Measurements from ENCODE around the gene FLRT1. TPM values are rescaled to one million over a fixed set of nuclear protein-coding genes. Genes with fewer than 3 reads are reported as not detected.

Gene FLRT1
- total and polyA plus RNA-seq, 4 donors = 0.10 to 0.60 TPM; not detected in 2

DNA sequence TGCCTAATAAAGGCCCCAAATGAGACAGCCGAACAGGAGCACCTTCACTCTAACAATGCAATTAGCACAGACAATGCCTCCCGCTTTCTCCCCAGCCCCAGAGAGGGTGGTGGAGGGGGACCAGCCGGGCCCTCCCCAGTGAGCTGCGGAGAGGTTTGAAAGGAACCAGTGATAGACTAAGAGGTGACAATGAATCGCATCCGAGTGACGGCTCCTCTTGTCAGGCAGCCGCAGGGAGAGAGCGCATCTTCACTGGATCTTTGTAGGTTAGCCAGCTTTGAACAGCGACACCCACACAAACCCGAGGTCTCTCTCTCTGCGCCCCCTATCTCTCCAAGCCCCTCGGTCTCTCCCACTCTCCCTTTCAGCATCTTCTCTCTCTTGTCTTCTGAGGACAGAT lies 28.0 kb downstream of the FLRT1 start:
- 92 to 94% methylated on average over 13 of the region's 13 CpGs for WGBS, 2 donors
- Histone ChIP-seq H3K36me3 (ENCODE audit: control insufficient read depth in 1 of 2, insufficient read depth in 2 of 2, low read length in 1 of 2) (no peaks in the 10 kb centered on the region), H3K9me3 (ENCODE audit: control insufficient read depth, low read length) (no peaks in the 10 kb centered on the region), H3K4me3 (ENCODE audit: low read length in 2 of 2) (no peak overlapping the region), H3K27me3 (ENCODE audit: control insufficient read depth in 1 of 2, insufficient read depth in 2 of 2, low read length in 1 of 2) (no peaks in the 10 kb centered on the region), H3K4me1 (ENCODE audit: control insufficient read depth in 1 of 2, insufficient read depth in 2 of 2, low read length in 2 of 2) (no peaks in the 10 kb centered on the region), H3K27ac (ENCODE audit: low read depth in 1 of 2, low read length in 2 of 2) (no peak overlapping the region)
- DNase-seq (no peak), ATAC-seq (ENCODE audit: low FRiP score) (no peak)
- intact Hi-C loops (cut with DNase I) = no loop called here

DNA sequence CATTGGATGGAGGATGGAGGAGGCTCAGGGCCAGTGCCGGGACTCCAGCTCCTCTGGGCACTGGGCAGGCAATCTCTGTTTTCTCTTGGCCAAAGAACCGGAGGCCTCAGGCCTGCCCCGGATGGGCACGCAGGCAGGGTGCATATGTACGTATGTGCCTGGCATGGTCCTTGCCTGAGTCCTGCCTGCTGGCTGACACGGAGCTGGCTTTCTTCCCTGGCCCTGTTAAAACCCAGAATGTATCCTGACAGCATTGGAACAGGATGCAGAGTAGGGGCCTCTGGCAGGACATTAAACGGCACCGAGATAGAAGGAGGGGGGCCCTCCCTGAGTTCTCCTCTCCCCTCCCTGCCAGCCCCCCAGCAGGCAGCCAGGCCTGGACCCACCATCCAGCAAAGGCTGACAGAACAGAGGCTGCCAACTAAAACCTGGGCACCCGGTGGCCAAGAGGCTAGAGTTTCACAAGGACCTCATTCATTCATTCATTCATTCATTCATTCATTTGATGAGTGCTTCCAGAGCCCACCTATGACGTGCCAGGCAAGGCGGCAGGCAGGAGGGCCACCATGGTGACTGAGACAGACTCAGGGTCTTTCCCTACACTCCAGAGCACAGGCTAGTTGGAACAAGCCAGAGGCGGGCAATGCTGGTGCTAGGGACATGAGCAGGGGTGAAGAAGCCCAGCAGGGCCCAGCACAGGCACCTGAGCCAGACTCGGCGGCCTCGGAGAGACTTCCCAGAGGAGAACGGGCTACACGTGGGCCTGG lies 28.8 kb downstream of the FLRT1 start:
- WGBS, 2 donors = 74 to 79% methylated on average over 17 of the region's 17 CpGs

DNA sequence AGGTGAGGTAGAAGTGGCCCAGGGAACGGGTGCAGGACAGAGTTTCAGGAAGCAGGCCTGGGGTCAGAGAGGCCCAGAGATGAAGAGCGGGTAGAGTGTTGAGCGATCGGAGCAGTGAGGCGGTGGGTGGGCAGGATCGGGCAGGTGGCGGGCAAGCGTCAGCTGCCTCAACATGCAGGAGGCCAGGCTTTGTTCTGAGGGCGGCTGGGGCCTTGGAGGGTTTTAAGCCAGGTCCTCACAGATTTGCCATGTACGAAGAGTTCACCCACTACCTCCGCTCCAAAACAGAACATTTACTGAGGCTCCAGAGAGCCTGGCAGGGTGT lies 29.4 kb downstream of the FLRT1 start:
- WGBS, 2 donors = 97 to 98% methylated on average over 11 of the region's 11 CpGs

More for the DNA sequence above, 28.8 kb downstream of the FLRT1 start:
- intact Hi-C loops (cut with DNase I) = no loop called here
- Histone ChIP-seq H3K36me3 (ENCODE audit: control insufficient read depth in 1 of 2, insufficient read depth in 2 of 2, low read length in 1 of 2) (no peaks in the 10 kb centered on the region), H3K27ac (ENCODE audit: low read depth in 1 of 2, low read length in 2 of 2) (no peak overlapping the region), H3K9me3 (ENCODE audit: control insufficient read depth, low read length) (no peaks in the 10 kb centered on the region), H3K4me1 (ENCODE audit: control insufficient read depth in 1 of 2, insufficient read depth in 2 of 2, low read length in 2 of 2) (no peaks in the 10 kb centered on the region), H3K27me3 (ENCODE audit: control insufficient read depth in 1 of 2, insufficient read depth in 2 of 2, low read length in 1 of 2) (no peaks in the 10 kb centered on the region), H3K4me3 (ENCODE audit: low read length in 2 of 2) (no peak overlapping the region)
- ATAC-seq (ENCODE audit: low FRiP score) = no peak
- no peak for DNase-seq

DNA sequence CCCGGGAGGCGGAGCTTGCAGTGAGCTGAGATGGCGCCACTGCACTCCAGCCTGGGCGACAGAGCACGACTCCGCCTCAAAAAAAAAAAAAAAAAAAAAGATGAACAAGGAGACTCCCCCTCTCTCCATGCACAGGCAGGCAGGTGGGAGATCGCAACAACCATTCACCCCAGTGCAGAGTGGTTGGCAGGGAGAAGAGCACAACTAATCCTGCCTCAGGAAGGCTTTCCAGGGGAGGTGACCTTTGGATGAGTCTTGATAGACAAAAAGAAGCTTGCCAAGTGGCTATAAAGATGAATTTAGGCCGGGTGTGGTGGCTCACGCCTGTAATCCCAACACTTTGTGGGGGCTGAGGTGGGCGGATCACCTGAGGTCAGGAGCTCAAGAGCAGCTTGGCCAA lies 30.0 kb downstream of the FLRT1 start:
- intact Hi-C loops (cut with DNase I) = no loop called here
- no peaks in the 10 kb centered on the region for H3K9me3 ChIP-seq (ENCODE audit: control insufficient read depth, low read length)
- WGBS, 2 donors = 97 to 99% methylated on average over 10 of the region's 10 CpGs
- ATAC-seq (ENCODE audit: low FRiP score) (no peak), DNase-seq (no peak)
- no peaks in the 10 kb centered on the region for H3K4me1 ChIP-seq (ENCODE audit: control insufficient read depth in 1 of 2, insufficient read depth in 2 of 2, low read length in 2 of 2)
- H3K4me3 ChIP-seq (ENCODE audit: low read length in 2 of 2) = no peak overlapping the region
- no peak overlapping the region for H3K27ac ChIP-seq (ENCODE audit: low read depth in 1 of 2, low read length in 2 of 2)
- no peaks in the 10 kb centered on the region for H3K36me3 ChIP-seq (ENCODE audit: control insufficient read depth in 1 of 2, insufficient read depth in 2 of 2, low read length in 1 of 2)
- H3K27me3 ChIP-seq (ENCODE audit: control insufficient read depth in 1 of 2, insufficient read depth in 2 of 2, low read length in 1 of 2) = no peaks in the 10 kb centered on the region

More for the DNA sequence above, 29.4 kb downstream of the FLRT1 start:
- H3K36me3 ChIP-seq (ENCODE audit: control insufficient read depth in 1 of 2, insufficient read depth in 2 of 2, low read length in 1 of 2) = no peaks in the 10 kb centered on the region
- H3K4me1 ChIP-seq (ENCODE audit: control insufficient read depth in 1 of 2, insufficient read depth in 2 of 2, low read length in 2 of 2) = no peaks in the 10 kb centered on the region
- H3K27me3 ChIP-seq (ENCODE audit: control insufficient read depth in 1 of 2, insufficient read depth in 2 of 2, low read length in 1 of 2) = no peaks in the 10 kb centered on the region
- intact Hi-C loops (cut with DNase I) = no loop called here
- ATAC-seq (ENCODE audit: low FRiP score) = no peak
- no peak for DNase-seq
- no peak overlapping the region for H3K27ac ChIP-seq (ENCODE audit: low read depth in 1 of 2, low read length in 2 of 2)
- H3K9me3 ChIP-seq (ENCODE audit: control insufficient read depth, low read length) = no peaks in the 10 kb centered on the region
- no peak overlapping the region for H3K4me3 ChIP-seq (ENCODE audit: low read length in 2 of 2)

DNA sequence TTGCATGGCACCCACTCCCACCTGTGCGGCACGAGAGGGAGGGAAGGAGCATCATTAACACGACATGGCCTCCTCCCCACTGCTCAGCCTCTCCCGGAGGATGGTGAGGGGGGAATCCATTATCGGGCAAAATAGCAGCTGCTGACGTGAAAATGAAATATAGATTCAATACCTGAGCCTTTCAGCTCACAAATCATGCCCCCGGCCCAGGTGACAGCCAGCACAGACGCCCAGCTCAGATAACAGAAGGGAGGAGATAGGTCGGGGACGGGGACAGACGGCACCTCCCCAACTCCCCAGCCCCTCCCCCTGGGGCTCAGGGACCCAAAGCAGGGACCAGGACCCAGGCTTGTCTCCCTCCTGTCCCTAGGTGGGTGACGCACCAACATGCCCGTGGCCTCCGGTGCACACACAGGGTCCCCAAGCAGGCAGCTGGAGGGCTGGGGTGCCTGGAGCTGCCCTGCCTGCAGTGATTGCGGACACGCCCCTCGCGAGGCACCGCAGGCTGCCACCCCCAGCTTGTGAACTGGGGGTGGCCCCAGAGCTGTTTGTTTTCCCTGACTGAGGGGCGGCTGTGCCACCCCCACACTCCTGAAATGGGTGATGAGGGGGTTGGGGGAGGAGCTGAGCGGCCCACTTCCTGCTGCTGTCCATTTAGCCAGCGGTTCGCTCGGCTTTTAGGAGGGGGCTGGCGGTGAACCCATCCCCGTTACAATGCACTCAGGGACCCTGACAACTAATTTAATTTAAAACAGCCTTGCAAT lies 31.7 kb downstream of the FLRT1 start:
- WGBS, 2 donors = 64 to 69% methylated on average over 26 of the region's 26 CpGs
- Histone ChIP-seq H3K9me3 (ENCODE audit: control insufficient read depth, low read length) (no peaks in the 10 kb centered on the region), H3K36me3 (ENCODE audit: control insufficient read depth in 1 of 2, insufficient read depth in 2 of 2, low read length in 1 of 2) (no peaks in the 10 kb centered on the region), H3K27me3 (ENCODE audit: control insufficient read depth in 1 of 2, insufficient read depth in 2 of 2, low read length in 1 of 2) (no peaks in the 10 kb centered on the region), H3K4me3 (ENCODE audit: low read length in 2 of 2) (no peak overlapping the region), H3K4me1 (ENCODE audit: control insufficient read depth in 1 of 2, insufficient read depth in 2 of 2, low read length in 2 of 2) (no peaks in the 10 kb centered on the region), H3K27ac (ENCODE audit: low read depth in 1 of 2, low read length in 2 of 2) (no peak overlapping the region)
- DNase-seq (no peak), ATAC-seq (ENCODE audit: low FRiP score) (no peak)
- intact Hi-C loops (cut with DNase I) = no loop called here

DNA sequence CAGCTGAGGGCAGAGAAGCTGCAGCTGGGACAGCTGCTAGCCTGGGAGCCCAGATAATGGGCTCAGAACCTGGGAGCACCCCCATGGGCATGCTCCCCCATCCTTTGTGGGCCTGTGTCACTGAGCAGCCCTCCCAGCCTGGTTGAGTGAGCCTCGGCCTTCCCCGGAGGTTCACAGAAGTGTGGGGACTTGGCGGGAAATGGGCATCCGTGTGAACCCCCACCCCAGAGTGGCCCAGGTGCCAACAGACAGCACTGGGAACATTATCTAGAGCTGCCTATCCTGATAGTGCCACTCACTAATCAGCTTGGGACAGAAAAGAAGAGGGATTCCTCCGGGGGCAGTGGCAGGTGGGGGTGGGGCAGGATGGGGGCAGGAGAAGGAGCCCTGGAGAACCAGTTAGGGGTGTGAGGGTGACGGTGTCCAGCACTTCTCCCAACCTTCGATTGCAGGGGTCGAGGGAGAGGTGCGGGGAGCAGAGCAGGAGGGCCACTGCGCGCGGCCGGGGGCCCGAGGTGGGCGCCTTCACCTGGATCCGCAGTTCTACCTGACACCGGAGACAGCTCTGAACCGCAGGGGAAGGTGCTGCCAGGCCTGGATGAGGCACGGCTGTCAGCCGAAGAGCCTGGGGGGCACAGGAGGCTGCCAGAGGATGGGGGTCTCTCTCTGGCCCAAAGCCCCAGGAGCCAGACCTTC lies 33.1 kb downstream of the FLRT1 start:
- Histone ChIP-seq H3K27ac (ENCODE audit: low read depth in 1 of 2, low read length in 2 of 2) (no peak overlapping the region), H3K4me3 (ENCODE audit: low read length in 2 of 2) (no peak overlapping the region), H3K36me3 (ENCODE audit: control insufficient read depth in 1 of 2, insufficient read depth in 2 of 2, low read length in 1 of 2) (no peaks in the 10 kb centered on the region), H3K9me3 (ENCODE audit: control insufficient read depth, low read length) (no peaks in the 10 kb centered on the region), H3K27me3 (ENCODE audit: control insufficient read depth in 1 of 2, insufficient read depth in 2 of 2, low read length in 1 of 2) (no peaks in the 10 kb centered on the region), H3K4me1 (ENCODE audit: control insufficient read depth in 1 of 2, insufficient read depth in 2 of 2, low read length in 2 of 2) (no peaks in the 10 kb centered on the region)
- ATAC-seq (ENCODE audit: low FRiP score) = no peak
- no peak for DNase-seq
- 89 to 93% methylated on average over 20 of the region's 20 CpGs for WGBS, 2 donors
- intact Hi-C loops (cut with DNase I) = no loop called here

DNA sequence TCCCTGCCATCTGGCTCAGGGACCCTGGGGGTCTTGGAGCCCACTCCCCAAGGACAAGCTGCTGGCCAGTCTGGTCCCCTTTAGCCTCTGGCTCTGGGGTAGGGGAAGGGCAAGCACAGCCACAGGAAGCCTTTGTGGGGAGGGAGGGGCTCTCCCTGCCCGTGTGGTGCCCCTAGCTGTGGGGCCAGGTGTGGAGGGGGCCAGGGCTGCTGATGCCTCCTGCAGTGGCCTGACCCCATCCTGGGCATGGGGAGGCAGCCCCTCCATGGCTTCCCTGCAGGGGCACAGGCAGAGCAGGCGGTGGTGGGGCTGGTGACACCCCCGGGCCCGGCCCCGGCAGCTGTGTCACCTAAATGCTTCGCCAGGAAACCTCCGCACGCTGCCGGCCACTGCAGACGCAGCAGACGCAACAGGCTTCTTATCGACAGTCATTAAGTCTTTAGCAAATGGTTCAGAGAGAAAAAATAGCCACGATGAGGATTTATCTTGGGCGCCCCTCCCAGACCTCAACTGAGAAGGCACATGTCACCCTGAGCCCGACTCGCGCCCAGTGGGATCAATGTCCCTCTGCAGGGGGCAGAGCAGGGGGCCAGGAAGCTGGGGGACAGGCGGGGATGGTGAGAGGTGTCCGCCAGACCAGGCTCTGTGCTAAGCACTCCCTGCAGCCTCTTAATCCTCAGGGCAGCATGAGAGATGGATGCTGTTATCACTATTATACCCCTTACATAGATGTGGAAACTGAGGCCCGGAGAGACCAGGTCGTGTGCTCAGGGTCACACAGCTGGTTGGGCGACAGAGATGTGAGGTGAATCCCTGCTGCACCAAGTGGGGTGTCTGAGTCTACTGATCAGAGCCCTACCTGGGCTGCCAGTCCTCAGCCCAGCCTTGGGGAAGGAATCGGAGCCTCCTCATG lies 33.9 kb downstream of the FLRT1 start:
- Histone ChIP-seq H3K4me3 (ENCODE audit: low read length in 2 of 2) (no peak overlapping the region), H3K36me3 (ENCODE audit: control insufficient read depth in 1 of 2, insufficient read depth in 2 of 2, low read length in 1 of 2) (no peaks in the 10 kb centered on the region), H3K27me3 (ENCODE audit: control insufficient read depth in 1 of 2, insufficient read depth in 2 of 2, low read length in 1 of 2) (no peaks in the 10 kb centered on the region), H3K27ac (ENCODE audit: low read depth in 1 of 2, low read length in 2 of 2) (no peak overlapping the region), H3K9me3 (ENCODE audit: control insufficient read depth, low read length) (no peaks in the 10 kb centered on the region), H3K4me1 (ENCODE audit: control insufficient read depth in 1 of 2, insufficient read depth in 2 of 2, low read length in 2 of 2) (no peaks in the 10 kb centered on the region)
- WGBS, 2 donors = 80 to 81% methylated on average over 23 of the region's 23 CpGs
- DNase-seq = no peak
- intact Hi-C loops (cut with DNase I) = no loop called here
- no peak for ATAC-seq (ENCODE audit: low FRiP score)

DNA sequence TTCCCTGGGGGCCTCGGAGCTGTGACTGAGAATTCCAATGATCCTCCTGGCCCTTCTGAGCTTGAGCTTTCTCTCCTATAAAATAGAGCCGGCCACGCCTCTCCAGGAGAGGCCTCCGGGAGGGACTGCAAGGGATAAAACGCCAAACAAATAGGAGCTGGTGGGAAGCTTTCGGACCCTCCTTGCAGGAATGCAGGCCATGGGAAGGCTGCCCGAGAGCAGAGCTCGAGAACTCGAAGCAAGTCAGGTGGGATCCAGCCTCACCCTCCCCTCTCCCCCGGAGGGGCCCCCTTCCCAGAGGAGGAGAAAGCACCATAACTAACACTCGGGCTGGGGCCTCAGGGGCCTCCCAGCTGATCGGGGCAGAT lies 34.6 kb downstream of the FLRT1 start:
- Histone ChIP-seq H3K4me1 (ENCODE audit: control insufficient read depth in 1 of 2, insufficient read depth in 2 of 2, low read length in 2 of 2) (no peaks in the 10 kb centered on the region), H3K27me3 (ENCODE audit: control insufficient read depth in 1 of 2, insufficient read depth in 2 of 2, low read length in 1 of 2) (no peaks in the 10 kb centered on the region), H3K27ac (ENCODE audit: low read depth in 1 of 2, low read length in 2 of 2) (no peak overlapping the region), H3K9me3 (ENCODE audit: control insufficient read depth, low read length) (no peaks in the 10 kb centered on the region), H3K36me3 (ENCODE audit: control insufficient read depth in 1 of 2, insufficient read depth in 2 of 2, low read length in 1 of 2) (no peaks in the 10 kb centered on the region), H3K4me3 (ENCODE audit: low read length in 2 of 2) (no peak overlapping the region)
- ATAC-seq (ENCODE audit: low FRiP score) = no peak
- intact Hi-C loops (cut with DNase I) = no loop called here
- WGBS, 2 donors = 79% methylated on average over 12 of the region's 12 CpGs
- DNase-seq = no peak
